ENCODE results near the gene HNF4A.

DNA sequence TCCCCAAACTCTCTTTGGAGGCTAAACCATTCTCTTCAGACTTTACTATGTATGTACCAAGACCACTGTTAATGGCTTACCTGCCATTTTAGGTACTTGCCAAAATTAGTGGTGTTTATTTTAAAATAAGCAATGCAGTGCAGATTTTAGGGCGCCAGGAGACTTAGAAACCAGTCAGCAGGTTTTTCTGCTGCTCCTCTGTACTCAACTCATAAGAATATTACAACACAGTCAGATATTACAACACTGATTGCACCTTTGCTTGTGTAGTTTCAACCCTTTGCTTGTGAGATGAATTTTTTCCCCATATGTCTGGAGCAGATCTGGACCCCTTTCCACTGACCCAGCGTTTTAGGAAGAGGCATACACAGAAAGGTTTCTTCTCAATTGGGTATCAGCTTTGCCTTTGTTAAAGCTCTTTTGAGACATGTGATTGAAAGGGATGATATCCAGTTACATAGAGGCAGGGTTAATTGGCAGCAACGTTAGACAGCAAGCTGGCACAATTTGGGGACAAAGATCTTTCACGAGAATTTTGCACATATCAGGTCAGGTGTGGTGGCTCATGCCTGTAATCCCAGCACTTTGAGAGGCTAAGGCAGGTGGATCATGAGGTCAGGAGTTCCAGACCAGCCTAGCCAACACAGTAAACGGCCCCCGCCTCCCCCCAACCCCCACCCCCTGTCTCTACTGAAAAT, 126.4 kb downstream of the HNF4A start:
- no peak for TF ChIP-seq CTCF (IDR thresholded peaks at IDR 0.05; ENCODE audit: low read length)
- no peak for TF ChIP-seq EZH2 (IDR thresholded peaks at IDR 0.05; ENCODE audit: borderline replicate concordance, low read length)

Measured in OCI-LY1 (cell line).